ENCODE measurements around the gene EREG. TPM values are rescaled to one million over a fixed set of nuclear protein-coding genes. Genes with fewer than 3 reads are reported as not detected.

EREG gene
- total RNA-seq, 3 donors from 2014 or later: 0.80 to 7.6 (median 3.3) TPM

- TF ChIP-seq POLR2A (IDR thresholded peaks at IDR 0.05): no peak
- no peak for TF ChIP-seq POLR2AphosphoS5 (IDR thresholded peaks at IDR 0.05)
- TF ChIP-seq, protein P1, sequence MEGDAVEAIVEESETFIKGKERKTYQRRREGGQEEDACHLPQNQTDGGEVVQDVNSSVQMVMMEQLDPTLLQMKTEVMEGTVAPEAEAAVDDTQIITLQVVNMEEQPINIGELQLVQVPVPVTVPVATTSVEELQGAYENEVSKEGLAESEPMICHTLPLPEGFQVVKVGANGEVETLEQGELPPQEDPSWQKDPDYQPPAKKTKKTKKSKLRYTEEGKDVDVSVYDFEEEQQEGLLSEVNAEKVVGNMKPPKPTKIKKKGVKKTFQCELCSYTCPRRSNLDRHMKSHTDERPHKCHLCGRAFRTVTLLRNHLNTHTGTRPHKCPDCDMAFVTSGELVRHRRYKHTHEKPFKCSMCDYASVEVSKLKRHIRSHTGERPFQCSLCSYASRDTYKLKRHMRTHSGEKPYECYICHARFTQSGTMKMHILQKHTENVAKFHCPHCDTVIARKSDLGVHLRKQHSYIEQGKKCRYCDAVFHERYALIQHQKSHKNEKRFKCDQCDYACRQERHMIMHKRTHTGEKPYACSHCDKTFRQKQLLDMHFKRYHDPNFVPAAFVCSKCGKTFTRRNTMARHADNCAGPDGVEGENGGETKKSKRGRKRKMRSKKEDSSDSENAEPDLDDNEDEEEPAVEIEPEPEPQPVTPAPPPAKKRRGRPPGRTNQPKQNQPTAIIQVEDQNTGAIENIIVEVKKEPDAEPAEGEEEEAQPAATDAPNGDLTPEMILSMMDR (IDR thresholded peaks at IDR 0.05): no peak
- H3K36me3 ChIP-seq: no peaks in the 10 kb centered on the region
- intact Hi-C loops (cut with DNase I; ENCODE audit: low total_unique reads): no loop called here
- DNase-seq (ENCODE audit: low spot score in 2 of 2): no peak
- H3K27ac ChIP-seq: no peak overlapping the region
- H3K4me1 ChIP-seq: no peaks in the 10 kb centered on the region
- no peak overlapping the region for H3K4me3 ChIP-seq
- no peaks in the 10 kb centered on the region for H3K9me3 ChIP-seq
- no peaks in the 10 kb centered on the region for H3K27me3 ChIP-seq
These were observed 47.3 kb downstream of the EREG start for GRCh38 chr4:74412225-74412624.

GRCh38 chr4:74413265-74413664, 48.3 kb downstream of the EREG start:
- no peaks in the 10 kb centered on the region for H3K4me1 ChIP-seq
- H3K27ac ChIP-seq: no peak overlapping the region
- no peaks in the 10 kb centered on the region for H3K36me3 ChIP-seq
- DNase-seq (ENCODE audit: low spot score in 2 of 2): no peak
- H3K4me3 ChIP-seq: no peak overlapping the region
- no peaks in the 10 kb centered on the region for H3K9me3 ChIP-seq
- intact Hi-C loops (cut with DNase I; ENCODE audit: low total_unique reads): no loop called here
- no peaks in the 10 kb centered on the region for H3K27me3 ChIP-seq
- TF ChIP-seq POLR2A (IDR thresholded peaks at IDR 0.05): no peak
- TF ChIP-seq POLR2AphosphoS5 (IDR thresholded peaks at IDR 0.05): no peak

GRCh38 chr4:74414149-74414809, 49.3 kb downstream of the EREG start:
- Histone ChIP-seq H3K4me1 (no peaks in the 10 kb centered on the region), H3K4me3 (no peak overlapping the region), H3K36me3 (no peaks in the 10 kb centered on the region), H3K27me3 (no peaks in the 10 kb centered on the region), H3K27ac (no peak overlapping the region), H3K9me3 (no peaks in the 10 kb centered on the region)
- intact Hi-C loops (cut with DNase I; ENCODE audit: low total_unique reads): no loop called here
- no peak for TF ChIP-seq POLR2A (IDR thresholded peaks at IDR 0.05)
- TF ChIP-seq, protein P1 (IDR thresholded peaks at IDR 0.05): no peak
- TF ChIP-seq POLR2AphosphoS5 (IDR thresholded peaks at IDR 0.05): no peak
- no peak for DNase-seq (ENCODE audit: low spot score in 2 of 2)

DNA sequence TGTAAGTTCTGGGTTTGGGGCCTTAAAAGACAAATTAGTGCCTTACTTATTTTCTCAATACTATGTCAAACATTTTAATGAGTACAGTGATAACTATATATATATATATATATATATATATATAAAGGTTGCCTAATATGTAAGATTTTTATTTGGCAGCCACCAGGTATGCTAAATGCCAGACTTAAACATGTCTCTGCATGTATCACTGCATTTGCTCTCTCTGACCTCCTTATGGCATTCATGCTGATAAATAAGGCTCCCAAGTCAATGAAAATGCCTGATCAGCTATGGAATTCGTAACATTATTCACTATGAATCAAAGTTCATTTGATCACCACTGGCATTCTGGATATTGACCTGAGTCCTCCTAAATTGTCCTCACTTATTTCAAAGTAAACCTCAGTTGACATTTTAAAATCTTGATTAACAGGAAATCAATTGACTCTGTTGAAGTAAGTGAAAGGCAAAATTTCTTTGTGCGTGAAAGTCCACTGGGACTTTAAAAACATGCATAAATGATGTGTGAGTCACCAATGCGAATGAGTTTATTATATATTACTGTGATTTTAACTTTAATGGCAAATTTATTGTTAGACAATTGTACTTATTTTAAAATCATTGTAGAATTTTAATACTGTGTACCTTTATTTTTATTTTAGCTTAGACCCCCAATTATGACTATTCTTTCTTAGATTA, 50.8 kb downstream of the EREG start:
- TF ChIP-seq POLR2A (IDR thresholded peaks at IDR 0.05) (no peak), POLR2AphosphoS5 (IDR thresholded peaks at IDR 0.05) (no peak)
- TF ChIP-seq, protein P1 (IDR thresholded peaks at IDR 0.05): no peak
- H3K4me1 ChIP-seq: no peaks in the 10 kb centered on the region
- no peaks in the 10 kb centered on the region for H3K36me3 ChIP-seq
- no peak for DNase-seq (ENCODE audit: low spot score in 2 of 2)
- intact Hi-C loops (cut with DNase I; ENCODE audit: low total_unique reads): no loop called here
- H3K9me3 ChIP-seq: no peaks in the 10 kb centered on the region
- H3K4me3 ChIP-seq: no peak overlapping the region
- H3K27ac ChIP-seq: no peak overlapping the region
- H3K27me3 ChIP-seq: no peaks in the 10 kb centered on the region

DNA sequence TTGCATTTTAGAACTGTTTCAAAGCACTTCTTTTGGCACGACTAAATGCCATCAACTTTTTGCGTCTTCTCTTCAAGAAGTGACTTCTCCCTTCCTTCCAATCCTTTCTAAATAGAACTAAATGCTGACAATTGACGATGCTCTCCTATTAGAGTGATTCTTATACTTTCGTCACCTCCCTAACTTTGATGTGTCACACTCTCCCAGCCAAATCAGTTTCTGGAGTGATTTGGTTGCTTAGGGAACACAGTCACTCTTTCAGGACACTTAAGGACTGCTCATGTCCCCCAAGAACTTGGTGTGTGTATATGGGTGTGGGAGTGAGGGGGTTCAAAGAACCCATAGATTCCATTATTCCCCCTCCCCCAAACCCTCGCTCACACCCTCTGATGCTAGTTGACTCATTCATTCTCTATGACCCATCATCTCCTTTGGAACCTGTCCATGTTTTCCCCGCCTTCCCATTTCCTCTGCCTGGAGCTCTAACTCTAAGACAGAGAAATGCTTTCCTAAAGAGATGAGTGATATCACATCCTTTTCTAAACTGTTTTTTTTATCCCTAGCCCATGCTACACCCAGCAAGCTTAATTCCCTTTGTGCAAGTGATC, 53.2 kb downstream of the EREG start:
- TF ChIP-seq POLR2A (IDR thresholded peaks at IDR 0.05): no peak
- TF ChIP-seq, protein P1 (IDR thresholded peaks at IDR 0.05): no peak
- no peak for TF ChIP-seq POLR2AphosphoS5 (IDR thresholded peaks at IDR 0.05)
- no peak overlapping the region for H3K4me3 ChIP-seq
- no peaks in the 10 kb centered on the region for H3K9me3 ChIP-seq
- no peaks in the 10 kb centered on the region for H3K4me1 ChIP-seq
- no peaks in the 10 kb centered on the region for H3K27me3 ChIP-seq
- intact Hi-C loops (cut with DNase I; ENCODE audit: low total_unique reads): no loop called here
- H3K36me3 ChIP-seq: no peaks in the 10 kb centered on the region
- H3K27ac ChIP-seq: no peak overlapping the region
- no peak for DNase-seq (ENCODE audit: low spot score in 2 of 2)
